ENCODE data around the gene MFSD8. TPM values are rescaled to one million over a fixed set of nuclear protein-coding genes. Genes with fewer than 3 reads are reported as not detected.

MFSD8 gene
- total and polyA plus RNA-seq, 2 of the 8 experiments (the other 6 are each of a cell fraction or from before 2014, with no cell fraction given), result 9.2 to 15.8 TPM

- no peak for TF ChIP-seq CHD7 (IDR thresholded peaks at IDR 0.05; ENCODE audit: insufficient replicate concordance, low read length)
Measured at GRCh38 chr4:127881563-127881864, 83.5 kb downstream of the MFSD8 start (continued).

All from H1 (cell line).